Kidney (tissue), 14 donors: ENCODE measurements around the gene SPIRE1. TPM values are rescaled to one million over a fixed set of nuclear protein-coding genes. Genes with fewer than 3 reads are reported as not detected.
A peak's percentile ranks its signal among the peaks of the same experiment; 100 is the strongest.

ENCODE experiments used
- DNase-seq, 5 donors: peaks; one replicate each; pipeline ENCODE4 v3.0.0-alpha.2; 2013 to 2020
- FAIRE-seq: peaks from 2 replicates; lab custom pipeline; 2012; peaks lifted over from hg19 to GRCh38; lab: Jason Lieb, UNC
- H3K27ac ChIP-seq, 2 donors: one replicate each; pipeline ENCODE4 v1.7.0; 2013; ENCODE audit warnings: low read depth in 2 of 2, low read length in 2 of 2, inconsistent platforms in 1 of 2
- H3K27me3 ChIP-seq: one replicate; pipeline ENCODE4 v1.7.1; 2013; ENCODE audit warnings: low read length, inconsistent platforms; ENCODE audit not compliant: control insufficient read depth, insufficient read depth
- H3K36me3 ChIP-seq, 3 donors: one replicate each; pipeline versions ENCODE4 v1.7.0 to v1.7.1; 2013; ENCODE audit warnings: low read length in 3 of 3, control low read depth in 1 of 3, inconsistent platforms in 1 of 3; ENCODE audit not compliant: insufficient read depth in 3 of 3, control insufficient read depth in 2 of 3
- H3K4me1 ChIP-seq, 3 donors: one replicate each; pipeline versions ENCODE4 v1.7.0 to v1.7.1; 2013; ENCODE audit warnings: low read length in 3 of 3, inconsistent platforms in 1 of 3, low read depth in 1 of 3; ENCODE audit not compliant: control insufficient read depth in 2 of 3, insufficient read depth in 2 of 3
- H3K4me3 ChIP-seq, 3 donors: one replicate each; pipeline versions ENCODE4 v1.7.0 to v1.8.1; 2013; ENCODE audit warnings: low read length in 3 of 3, control low read depth in 1 of 3, inconsistent platforms in 1 of 3
- H3K9ac ChIP-seq, 3 donors: one replicate each; pipeline versions ENCODE4 v1.7.0 to v1.7.1; 2013; ENCODE audit warnings: low read length in 3 of 3, control low read depth in 1 of 3, inconsistent platforms in 1 of 3
- H3K9me3 ChIP-seq, 3 donors: one replicate each; pipeline versions ENCODE4 v1.7.0 to v1.7.1; 2013; ENCODE audit warnings: low read length in 3 of 3, control low read depth in 1 of 3, inconsistent platforms in 1 of 3; ENCODE audit not compliant: control insufficient read depth in 2 of 3, insufficient read depth in 1 of 3
- intact Hi-C: fragments of 100-400 bp; cut with DNase I; formaldehyde crosslinking; loops from one replicate; pipeline ENCODE4 v1.11.1; 2022
- polyA plus RNA-seq: library from polyadenylated mRNA; stranded (reverse); fragments of 350-450 nt; fragmentation: Illumina TruSeq; extraction: RNeasy Lipid Tissue Mini Kit (QIAGEN cat#74804); gene quantifications from one replicate; pipeline ENCODE4 v1.2.3, GENCODE V29; 2014; ENCODE audit warnings: low read depth, low replicate concordance; ENCODE audit not compliant: insufficient read depth
- total RNA-seq: library from RNA; stranded (reverse); fragmentation: NEBNext Ultra II Directional; extraction: Animal tissue kit (Norgen Biotek cat#: 25700); gene quantifications from one replicate; pipeline ENCODE4 v1.2.1, GENCODE V29; 2021
- TF ChIP-seq, protein P1 (sequence below): IDR thresholded peaks from 3 replicates; pipeline ENCODE4 v1.5.1; 2012; ENCODE audit warnings: mild to moderate bottlenecking, moderate library complexity, borderline replicate concordance; ENCODE audit not compliant: insufficient read depth; ENCODE audit errors: extremely low read depth
- donor health status: control.
- donor health status: control.
- donor health status: control.
- donor health status: control.
- donor health status: control.
- donor health status: DM: yes; HTN: yes; CAD: no.
- donor health status: Normal renal cell carcinoma (clear cell type).

The SPIRE1 gene
- total and polyA plus RNA-seq, 2 donors from 2014 or later = 12.3 to 35.1 TPM

DNA sequence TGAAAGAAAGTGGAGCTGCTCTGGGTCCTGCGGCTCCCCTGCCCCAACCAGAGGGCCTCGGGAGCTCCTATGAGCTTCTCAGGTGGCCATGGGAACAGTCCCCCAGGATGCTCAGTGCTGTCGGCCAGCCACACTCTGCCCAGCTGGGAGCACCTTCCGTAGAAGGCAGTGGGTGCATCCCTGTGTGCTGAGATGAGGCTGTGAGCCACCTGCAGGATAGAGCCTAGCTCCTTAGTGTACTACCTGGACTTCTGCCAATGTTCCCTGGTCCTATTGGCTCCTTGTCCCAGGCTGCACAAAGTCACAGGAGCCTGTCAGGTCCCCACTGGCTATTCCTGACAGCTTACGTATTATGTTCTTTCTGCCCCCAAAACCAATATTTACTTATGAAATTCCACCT is 234.1 kb downstream of the SPIRE1 start:
- Histone ChIP-seq H3K9ac (no peak overlapping the region), H3K9me3 (no peaks in the 10 kb centered on the region), H3K27me3 (no peaks in the 10 kb centered on the region), H3K4me3 (no peak overlapping the region), H3K27ac (no peak overlapping the region), H3K4me1 (no peaks in the 10 kb centered on the region), H3K36me3 (peaks cover 0 to 3% (median 0%) of the 10 kb centered on the region in 3 donors)
- intact Hi-C loops = no loop called here
- FAIRE-seq (no peak), DNase-seq (no peak)
- TF ChIP-seq, protein P1, sequence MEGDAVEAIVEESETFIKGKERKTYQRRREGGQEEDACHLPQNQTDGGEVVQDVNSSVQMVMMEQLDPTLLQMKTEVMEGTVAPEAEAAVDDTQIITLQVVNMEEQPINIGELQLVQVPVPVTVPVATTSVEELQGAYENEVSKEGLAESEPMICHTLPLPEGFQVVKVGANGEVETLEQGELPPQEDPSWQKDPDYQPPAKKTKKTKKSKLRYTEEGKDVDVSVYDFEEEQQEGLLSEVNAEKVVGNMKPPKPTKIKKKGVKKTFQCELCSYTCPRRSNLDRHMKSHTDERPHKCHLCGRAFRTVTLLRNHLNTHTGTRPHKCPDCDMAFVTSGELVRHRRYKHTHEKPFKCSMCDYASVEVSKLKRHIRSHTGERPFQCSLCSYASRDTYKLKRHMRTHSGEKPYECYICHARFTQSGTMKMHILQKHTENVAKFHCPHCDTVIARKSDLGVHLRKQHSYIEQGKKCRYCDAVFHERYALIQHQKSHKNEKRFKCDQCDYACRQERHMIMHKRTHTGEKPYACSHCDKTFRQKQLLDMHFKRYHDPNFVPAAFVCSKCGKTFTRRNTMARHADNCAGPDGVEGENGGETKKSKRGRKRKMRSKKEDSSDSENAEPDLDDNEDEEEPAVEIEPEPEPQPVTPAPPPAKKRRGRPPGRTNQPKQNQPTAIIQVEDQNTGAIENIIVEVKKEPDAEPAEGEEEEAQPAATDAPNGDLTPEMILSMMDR = no peak

DNA sequence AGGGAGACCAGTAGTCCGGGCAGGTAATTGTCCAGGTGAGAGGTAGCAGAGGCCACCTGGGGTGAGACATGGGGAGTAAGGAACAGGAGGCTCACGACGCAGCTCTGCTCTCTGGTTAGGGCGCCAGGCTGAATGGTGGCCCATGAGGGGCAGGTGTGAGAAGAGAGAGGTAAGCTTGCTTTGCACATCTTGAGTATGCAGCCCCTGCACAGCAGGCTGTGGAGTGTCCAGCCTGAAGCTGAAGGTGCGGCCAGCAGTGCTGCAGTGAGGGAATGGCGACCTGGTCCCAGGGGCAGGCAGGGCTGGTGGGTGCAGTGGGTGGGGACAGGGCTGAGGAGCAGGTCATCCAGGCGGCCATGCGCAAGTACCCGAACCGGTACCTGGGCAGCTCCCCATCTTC is 234.5 kb downstream of the SPIRE1 start:
- Histone ChIP-seq H3K27me3 (no peaks in the 10 kb centered on the region), H3K4me1 (no peaks in the 10 kb centered on the region), H3K36me3 (peaks cover 0 to 3% (median 0%) of the 10 kb centered on the region in 3 donors), H3K9me3 (no peaks in the 10 kb centered on the region), H3K4me3 (no peak overlapping the region), H3K9ac (no peak overlapping the region), H3K27ac (no peak overlapping the region)
- intact Hi-C loops = no loop called here
- TF ChIP-seq, protein P1 = no peak
- DNase-seq (no peak), FAIRE-seq (no peak)

DNA sequence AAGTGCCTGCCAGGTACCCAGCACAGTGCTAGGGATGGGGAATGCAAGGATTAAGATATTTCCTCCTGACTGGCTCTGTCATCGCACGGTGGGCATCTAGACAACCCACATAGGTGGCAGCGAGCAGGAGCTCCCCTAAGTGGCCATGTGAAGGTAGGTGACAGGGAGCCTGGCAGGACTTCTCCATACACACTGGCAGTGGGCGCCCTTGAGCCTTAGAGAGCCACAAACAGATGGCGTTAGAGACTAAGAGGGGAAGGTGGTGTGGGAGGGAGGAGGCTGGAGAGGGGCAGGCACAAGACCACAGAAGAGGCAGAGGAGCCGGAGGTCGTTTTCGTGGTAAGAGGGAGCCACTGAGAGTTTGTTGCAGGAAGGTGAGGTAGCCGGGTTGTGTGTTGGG is 235.0 kb downstream of the SPIRE1 start:
- intact Hi-C loops = no loop called here
- no peak for FAIRE-seq

DNA sequence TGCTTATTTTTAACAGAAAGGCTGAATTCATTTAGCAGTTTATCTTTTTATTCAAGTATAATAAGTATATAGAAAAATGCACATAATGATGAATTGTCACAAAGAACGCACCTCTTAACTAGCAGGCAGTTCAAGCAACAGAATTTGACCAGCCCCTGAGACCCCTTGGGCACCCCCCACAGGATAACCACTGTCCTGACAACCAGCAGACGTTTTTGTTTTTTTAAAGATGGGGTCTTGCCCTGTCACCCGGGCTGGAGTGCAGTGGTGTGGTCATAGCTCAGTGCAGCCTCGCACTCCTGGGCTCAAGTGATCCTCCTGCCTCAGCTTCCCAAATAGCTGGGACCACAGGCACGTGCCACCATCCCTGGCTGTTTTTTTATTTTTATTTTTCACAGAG is 236.2 kb downstream of the SPIRE1 start:
- Histone ChIP-seq H3K27me3 (no peaks in the 10 kb centered on the region), H3K36me3 (no peaks in the 10 kb centered on the region), H3K27ac (no peak overlapping the region), H3K9me3 (no peaks in the 10 kb centered on the region), H3K4me1 (no peaks in the 10 kb centered on the region), H3K4me3 (no peak overlapping the region), H3K9ac (no peak overlapping the region)
- intact Hi-C loops = no loop called here
- FAIRE-seq = no peak
- TF ChIP-seq, protein P1 = no peak
- DNase-seq = no peak

More for the DNA sequence above, 235.0 kb downstream of the SPIRE1 start:
- Histone ChIP-seq H3K36me3 (peaks cover 0 to 3% (median 0%) of the 10 kb centered on the region in 3 donors), H3K4me1 (no peaks in the 10 kb centered on the region), H3K27ac (no peak overlapping the region), H3K9me3 (no peaks in the 10 kb centered on the region), H3K27me3 (no peaks in the 10 kb centered on the region), H3K4me3 (no peak overlapping the region), H3K9ac (no peak overlapping the region)
- DNase-seq = peak in 1 of 5 donors; percentile 16
- TF ChIP-seq, protein P1 = no peak
